Right forelimb (tissue), 1 donor: Measurements from ENCODE around the gene NBPF4.
"Not testable (repeated sequence)": the region's sequence is repeated elsewhere in the genome, so short reads cannot be mapped to it uniquely, and the experiment has no call there.

Experiments used
- DNase-seq: peaks from one replicate; pipeline ENCODE4 v3.0.0-alpha.2; 2018

Gene NBPF4

GRCh38 chr1:108243976-108244375, at the start of gene NBPF4:
TSS of gene NBPF4 (minus strand) at chr1:108244076. CDS start at chr1:108243761, 315 bp downstream.
- not testable (repeated sequence) for DNase-seq

- not testable (repeated sequence) for DNase-seq
These were observed 38.8 kb upstream of the NBPF4 start for GRCh38 chr1:108282528-108283257.

DNA sequence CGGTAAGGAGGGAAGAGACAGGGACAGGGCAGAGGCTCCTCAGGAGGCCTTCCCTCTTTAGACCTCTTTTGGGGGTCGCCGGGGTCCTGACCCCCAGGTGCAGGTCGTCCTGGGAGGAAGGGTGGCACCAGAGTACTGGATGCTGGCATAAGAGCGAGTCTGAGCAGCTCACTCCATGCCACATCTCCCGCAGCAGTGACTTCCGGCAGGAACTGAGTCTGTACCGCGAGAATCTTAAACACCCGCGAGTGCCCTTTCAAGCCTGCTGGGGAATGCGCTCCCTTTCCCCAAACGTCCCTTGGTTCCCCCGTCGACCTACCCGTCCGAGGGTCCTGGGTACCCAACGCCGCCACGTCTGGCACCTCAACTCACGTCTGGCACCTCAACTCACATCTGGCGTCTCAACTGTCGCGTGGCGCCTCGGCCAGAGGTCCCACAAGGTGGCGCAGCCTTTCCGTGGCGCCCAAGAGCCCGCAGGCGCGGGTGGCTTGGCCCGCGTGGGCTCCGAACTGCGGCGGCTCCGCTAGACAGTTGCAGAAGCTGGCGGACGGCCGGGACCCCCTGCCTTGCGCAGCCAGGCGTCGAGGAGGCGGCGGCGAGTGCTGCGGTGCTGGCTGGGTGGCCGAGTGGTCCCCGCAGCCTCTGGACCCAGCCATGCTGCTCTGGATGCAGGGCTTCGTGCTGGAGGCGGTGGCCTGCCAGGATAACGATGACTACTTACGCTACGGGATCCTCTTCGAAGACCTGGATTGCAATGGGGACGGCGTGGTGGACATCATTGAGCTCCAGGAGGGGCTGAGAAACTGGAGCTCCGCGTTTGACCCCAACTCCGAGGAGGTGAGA, 28.8 kb upstream of the NBPF4 start:
- not testable (repeated sequence) for DNase-seq

DNA sequence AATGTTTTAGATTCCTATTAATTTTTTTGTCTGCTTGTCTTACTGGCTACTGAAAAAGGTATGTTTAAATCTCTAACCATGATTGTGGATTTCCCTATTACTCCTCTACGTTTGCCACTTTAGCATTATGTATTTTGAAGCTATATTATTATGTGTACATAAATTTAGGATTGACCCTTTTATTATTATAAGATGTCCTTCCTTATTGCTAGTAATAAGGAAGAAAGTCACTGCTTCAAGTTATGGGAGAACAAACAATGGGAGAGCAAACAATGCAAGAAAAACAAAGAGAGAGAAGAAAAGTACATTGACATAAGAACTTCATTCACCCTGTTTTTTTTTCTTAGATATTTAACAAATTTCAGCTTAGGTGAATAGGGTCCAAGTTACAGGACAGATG, 23.2 kb upstream of the NBPF4 start:
- not testable (repeated sequence) for DNase-seq

DNA sequence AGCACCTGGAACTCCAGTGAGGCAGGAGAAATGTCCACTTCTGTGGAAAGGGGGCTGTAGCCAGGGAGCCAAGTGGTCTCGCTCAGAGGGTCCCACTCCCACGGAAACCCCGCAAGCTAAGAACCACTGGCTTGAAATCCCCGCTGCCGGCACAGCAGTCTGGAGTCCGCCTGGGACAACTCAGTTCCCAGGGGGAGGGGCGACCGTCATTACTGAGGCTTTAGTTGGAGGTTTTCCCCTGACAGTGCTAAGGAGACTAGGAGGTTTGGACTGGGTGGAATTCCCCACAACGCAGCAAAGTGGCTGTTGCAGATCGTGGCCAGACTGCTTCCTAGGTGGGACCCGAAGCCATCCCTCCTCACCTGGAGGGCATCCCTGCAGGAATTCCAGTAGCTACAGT, 18.1 kb upstream of the NBPF4 start:
- DNase-seq = not testable (repeated sequence)

GRCh38 chr1:108261519-108261918, 17.6 kb upstream of the NBPF4 start:
- not testable (repeated sequence) for DNase-seq

GRCh38 chr1:108260578-108261259, 16.8 kb upstream of the NBPF4 start:
- not testable (repeated sequence) for DNase-seq

DNA sequence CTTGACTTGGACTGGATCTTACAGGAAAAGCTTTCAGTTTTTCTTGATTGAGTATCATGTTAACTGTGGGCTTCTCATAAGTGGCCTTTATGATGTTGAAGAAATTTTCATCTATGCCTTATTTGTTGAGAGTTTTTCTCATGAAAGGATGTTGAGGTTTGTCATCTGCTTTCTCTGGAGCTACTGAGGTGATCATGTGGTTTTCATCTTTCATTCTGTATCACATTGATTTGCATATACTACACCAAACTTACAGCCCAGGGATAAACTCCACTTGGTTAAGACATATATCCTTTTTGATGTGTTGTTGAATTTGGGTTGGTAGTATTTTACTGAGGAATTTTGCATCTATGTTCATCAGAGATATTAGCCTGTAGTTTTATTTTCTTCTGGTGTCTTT, 11.6 kb upstream of the NBPF4 start:
- not testable (repeated sequence) for DNase-seq

- not testable (repeated sequence) for DNase-seq
These were observed 4.5 kb downstream of the NBPF4 start for GRCh38 chr1:108239426-108239825.

GRCh38 chr1:108235308-108235707, 8.6 kb downstream of the NBPF4 start:
- DNase-seq = not testable (repeated sequence)

GRCh38 chr1:108232183-108232582, 11.7 kb downstream of the NBPF4 start:
- not testable (repeated sequence) for DNase-seq

- not testable (repeated sequence) for DNase-seq
These were observed 13.9 kb downstream of the NBPF4 start for GRCh38 chr1:108229976-108230375.

DNA sequence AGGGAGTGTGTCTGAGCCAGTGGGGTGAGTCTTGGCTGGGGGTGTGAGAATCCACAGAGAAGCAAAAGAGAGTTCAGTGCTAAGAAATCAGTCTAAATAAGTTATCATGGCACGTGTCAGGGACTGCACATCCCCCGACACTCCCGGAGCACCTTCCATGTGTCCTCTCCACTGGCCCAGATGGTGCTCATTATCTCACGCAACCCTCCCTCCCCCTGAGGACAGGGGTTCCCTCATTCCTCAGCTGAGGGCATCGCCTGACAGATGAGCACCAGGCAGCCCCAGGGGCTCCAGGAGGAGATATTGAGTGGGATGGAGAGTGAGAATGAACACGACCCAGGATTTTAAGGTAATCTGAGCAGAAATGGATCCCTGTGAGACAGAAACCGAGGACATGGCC, 16.1 kb downstream of the NBPF4 start:
- DNase-seq = not testable (repeated sequence)

- not testable (repeated sequence) for DNase-seq
These were observed 17.0 kb downstream of the NBPF4 start for GRCh38 chr1:108226855-108227254.

DNA sequence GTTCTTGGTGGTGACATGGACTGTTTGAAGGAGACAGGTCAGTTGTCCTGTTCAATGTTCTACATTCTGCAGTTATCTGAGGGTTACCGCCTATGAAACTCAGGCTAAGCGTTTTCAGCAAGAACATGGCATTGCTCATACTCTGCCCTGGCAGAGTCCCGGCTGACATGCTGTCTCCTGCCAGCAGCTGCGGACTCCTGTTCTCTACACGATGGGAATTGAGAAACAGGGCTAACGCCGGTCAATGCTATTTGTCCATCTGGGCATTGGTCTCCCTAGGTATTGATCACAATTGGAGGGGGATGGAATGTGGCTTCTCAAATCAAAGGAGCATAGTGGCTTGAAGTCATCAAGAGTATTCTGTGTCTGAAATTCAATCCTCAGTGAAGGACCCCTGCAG, 20.6 kb downstream of the NBPF4 start:
- DNase-seq = not testable (repeated sequence)

DNA sequence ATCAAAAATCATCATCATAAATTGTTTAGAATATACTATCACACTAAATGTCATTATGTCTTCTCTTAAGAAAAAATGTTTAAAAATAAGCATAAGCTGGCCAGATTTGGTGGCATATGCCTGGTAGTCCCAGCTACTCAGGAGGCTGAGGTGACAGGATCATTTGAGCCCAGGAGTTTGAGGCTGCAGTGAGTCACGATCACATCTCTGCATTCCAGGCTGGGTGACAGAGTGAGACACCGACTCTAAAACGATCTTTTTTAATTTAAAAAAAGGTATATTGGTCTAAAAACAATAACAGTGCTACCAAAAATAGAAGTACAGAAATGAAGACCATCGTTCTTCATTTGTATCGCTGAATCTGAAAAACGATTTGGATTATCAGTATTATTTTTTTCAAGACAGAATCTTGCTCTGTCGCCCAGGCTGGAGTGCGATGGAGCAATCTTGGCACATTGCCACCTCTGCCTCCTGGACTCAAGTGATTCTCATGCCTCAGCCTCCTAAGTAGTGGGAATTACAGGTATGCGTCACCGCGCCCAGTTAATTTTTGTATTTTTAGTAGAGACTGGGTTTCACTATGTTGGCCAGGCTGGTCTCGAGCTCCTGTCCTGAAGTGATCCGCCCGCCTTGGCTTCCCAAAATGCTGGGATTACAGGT, 26.2 kb downstream of the NBPF4 start:
- not testable (repeated sequence) for DNase-seq

DNA sequence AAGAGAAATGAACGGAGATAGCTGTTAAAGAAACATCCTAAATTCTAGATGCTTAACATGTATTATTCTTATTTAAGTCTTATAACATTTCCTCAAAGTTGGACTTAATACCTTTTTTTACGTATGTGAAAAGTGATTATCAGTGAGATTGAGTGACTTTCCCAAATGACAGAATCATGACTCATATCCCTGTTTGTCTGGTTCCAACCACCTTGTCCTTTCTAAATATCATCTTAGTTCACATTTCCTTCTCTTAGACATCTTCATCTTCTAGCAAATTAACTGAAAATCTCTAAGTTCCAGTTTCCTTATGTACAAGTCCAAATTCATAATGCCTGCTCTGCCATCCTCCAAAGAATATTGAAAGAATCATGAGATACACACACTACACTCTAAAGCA, 26.9 kb downstream of the NBPF4 start:
- not testable (repeated sequence) for DNase-seq

DNA sequence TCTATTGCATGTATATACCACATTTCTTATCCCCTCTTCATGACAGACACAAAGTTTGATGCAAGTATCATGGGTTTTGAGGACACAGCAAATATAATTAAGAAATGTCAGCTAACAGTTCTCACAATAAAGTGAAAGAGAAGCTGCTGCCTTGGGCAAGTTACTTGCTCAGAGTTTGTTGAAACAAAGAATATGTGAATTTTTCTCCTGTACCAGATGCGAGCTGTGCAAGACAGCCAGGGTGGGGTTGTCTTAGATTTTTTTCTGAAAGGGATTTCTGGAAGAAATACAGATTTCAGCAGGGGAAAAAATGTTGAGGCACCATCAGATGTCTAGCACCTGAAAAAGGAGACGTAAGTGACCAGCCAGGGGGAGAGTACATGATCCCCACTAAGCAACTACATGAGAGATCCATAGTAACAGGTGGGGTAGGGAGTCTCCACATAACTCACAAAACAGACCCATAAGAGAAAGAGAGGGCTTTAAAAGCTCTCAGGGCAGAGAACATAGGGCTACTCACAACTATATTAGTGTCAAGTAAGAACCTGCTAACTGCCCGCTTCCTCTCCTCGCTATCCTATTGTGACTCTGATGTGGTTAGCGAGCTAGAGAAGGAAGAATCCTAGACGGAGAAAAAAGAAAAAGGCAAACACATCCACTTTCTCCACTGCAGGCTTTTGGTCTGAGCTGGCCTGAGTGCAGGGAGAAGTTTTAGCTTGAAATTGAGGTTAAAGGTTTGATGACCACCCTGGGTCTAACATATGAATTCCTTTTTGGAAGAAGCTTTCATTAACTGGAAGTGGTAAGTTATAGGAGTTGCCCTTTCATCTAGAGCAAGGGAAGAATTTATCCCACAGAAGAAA, 27.6 kb downstream of the NBPF4 start:
- not testable (repeated sequence) for DNase-seq

DNA sequence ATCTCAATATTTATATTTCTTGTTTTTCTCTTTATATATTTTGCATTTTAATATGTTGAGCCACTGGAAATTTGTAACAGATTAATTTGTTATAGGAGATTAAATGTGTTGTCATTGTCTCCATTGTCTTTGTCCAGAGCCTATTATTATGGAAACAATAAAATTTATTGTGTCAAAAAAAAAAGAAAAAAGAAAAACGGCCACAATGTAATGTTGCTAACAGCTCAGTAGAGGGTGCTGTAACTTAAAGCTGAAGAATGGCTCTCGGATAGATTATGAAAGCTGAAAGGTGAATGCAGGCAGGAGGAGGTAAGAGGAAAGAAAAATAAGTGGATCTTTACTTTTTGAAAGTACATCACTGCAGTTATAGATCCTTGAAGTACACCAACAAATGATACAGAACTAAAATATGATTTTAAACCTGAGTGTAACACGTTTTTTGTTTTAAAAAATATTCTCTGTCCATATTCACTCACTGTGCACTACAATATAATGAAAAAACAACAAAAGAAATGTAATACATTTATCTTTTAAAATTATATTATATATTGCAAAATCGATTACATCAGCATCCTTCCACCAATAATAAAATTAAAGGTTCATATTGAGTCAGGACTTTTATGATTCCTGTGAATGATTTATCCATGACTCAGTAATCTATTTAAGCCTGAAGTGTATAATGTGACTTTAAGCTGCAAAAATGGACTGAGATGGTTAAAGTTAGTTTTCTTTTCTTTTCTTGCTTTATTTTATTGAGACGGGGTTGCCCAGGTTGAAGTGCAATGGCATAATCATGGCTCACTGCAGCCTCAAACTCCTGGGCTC, 29.0 kb downstream of the NBPF4 start:
- DNase-seq = not testable (repeated sequence)

- no peak for DNase-seq
These were observed 32.9 kb downstream of the NBPF4 start for GRCh38 chr1:108211014-108211413.
